ENCODE measurements around the gene TTC21A.

TTC21A gene

DNA sequence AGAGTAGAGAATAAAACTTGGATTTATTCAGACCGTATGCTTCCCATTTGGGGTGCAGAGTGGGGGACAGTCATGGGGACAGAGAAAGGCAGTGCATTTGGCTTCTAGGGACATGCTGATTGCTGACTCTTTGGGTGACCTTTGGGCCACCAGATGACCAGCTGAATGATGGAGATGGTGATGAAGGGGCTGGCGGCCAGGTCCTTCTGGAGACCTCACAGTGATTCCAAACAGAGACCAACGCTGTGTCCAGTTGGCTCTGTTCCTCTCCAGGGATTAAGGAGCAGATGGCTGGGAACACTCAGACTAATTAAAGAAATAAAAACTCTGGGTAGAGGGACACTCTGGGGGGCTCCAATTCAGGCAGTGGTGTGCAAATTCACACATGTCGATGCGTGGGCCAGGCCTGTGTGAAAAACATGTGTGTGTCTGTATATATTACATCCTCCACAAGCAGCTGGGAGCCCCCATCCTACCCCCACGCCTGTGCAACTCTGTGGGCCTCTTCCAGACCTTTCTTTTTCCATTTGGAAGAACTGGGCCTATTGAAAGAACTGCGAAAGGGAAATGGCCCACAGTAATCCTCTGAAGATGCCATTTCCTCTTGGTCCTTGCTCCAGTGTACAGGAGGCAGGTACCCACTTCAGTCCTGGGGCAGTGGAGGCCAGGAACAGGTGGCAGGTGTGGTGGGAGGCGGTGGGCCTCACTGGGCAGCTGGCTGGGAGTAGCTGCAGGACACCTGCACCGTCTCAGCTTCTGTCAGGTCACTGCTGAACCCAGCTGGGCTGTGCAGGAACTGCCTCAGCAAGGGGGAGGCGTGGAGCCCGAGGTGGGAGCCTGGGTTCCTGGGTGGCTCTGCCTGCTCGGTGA is 76.0 kb downstream of the TTC21A start:
- TF ChIP-seq, protein P1, sequence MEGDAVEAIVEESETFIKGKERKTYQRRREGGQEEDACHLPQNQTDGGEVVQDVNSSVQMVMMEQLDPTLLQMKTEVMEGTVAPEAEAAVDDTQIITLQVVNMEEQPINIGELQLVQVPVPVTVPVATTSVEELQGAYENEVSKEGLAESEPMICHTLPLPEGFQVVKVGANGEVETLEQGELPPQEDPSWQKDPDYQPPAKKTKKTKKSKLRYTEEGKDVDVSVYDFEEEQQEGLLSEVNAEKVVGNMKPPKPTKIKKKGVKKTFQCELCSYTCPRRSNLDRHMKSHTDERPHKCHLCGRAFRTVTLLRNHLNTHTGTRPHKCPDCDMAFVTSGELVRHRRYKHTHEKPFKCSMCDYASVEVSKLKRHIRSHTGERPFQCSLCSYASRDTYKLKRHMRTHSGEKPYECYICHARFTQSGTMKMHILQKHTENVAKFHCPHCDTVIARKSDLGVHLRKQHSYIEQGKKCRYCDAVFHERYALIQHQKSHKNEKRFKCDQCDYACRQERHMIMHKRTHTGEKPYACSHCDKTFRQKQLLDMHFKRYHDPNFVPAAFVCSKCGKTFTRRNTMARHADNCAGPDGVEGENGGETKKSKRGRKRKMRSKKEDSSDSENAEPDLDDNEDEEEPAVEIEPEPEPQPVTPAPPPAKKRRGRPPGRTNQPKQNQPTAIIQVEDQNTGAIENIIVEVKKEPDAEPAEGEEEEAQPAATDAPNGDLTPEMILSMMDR (IDR thresholded peaks at IDR 0.05; ENCODE audit: low read depth, low read length): no peak
- in situ Hi-C loops (cut with HindIII; ENCODE audit: low sequenced_read_pairs): no loop called here
- H3K4me3 ChIP-seq (ENCODE audit: low read depth, low read length): no peak overlapping the region
- no peak for DNase-seq (ENCODE audit: low read depth, low spot score)

DNA sequence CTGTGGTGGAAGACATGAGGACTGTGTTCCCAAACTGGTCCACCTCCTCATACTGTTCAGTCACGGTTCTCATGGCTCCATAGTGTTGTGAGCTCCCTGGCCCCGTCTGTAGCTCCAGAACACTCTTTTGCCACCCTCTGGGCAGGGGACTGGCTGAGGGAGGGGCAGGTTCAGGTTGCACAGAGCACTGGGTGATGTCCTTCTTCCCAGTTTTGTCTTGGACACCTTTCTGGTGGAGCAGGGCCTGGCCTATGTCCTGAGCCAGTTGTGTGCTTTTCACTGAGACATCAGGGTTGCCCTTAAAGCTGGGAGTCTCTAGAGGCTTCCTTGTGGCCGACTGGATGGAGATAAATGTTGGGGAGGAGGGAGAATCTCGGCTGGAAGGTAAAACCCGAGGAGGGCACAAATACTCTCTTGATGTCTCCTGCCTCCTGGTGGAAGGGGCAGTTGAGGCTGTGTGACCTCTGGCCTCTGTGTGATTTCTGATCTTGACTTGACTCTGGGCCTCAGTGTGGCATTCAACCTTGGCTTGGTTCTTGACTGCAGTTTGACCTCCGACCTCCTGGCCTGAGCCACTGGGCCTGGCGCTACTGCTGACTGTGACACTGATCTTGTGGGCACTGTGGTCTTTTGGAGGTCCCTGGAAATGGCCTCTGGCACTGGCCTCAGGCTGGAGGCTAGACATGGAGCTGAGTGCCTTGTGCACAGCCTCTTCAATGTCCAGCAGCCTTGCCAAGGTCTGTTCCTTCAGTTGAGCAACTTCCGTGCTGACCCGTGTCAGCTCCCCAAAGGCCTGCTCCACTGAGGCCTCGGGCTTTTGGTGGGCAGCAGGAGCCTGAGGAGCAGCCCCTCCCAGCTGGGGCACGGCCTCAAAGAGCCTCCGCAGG is 76.8 kb downstream of the TTC21A start:
- in situ Hi-C loops (cut with HindIII; ENCODE audit: low sequenced_read_pairs): no loop called here
- no peak overlapping the region for H3K4me3 ChIP-seq (ENCODE audit: low read depth, low read length)
- DNase-seq (ENCODE audit: low read depth, low spot score): no peak
- TF ChIP-seq, protein P1 (IDR thresholded peaks at IDR 0.05; ENCODE audit: low read depth, low read length): no peak

DNA sequence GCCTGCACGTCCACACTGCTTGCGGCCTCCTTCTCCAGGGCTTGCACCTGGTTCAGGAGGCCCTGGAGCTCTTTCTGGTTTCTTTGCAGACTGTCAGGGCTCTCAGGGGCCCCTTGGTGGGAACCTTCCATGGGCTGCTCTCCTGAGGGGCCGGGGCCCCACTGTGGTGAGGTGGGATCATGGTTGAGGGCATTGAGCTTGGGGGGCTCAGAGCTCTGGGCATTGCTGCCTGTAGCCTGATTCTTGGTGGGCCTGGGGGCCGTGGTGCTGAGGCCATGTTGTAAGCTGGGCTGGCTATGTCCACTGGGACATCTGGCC is 77.4 kb downstream of the TTC21A start:
- in situ Hi-C loops (cut with HindIII; ENCODE audit: low sequenced_read_pairs): no loop called here
- TF ChIP-seq, protein P1 (IDR thresholded peaks at IDR 0.05; ENCODE audit: low read depth, low read length): no peak
- no peak overlapping the region for H3K4me3 ChIP-seq (ENCODE audit: low read depth, low read length)
- DNase-seq (ENCODE audit: low read depth, low spot score): no peak

DNA sequence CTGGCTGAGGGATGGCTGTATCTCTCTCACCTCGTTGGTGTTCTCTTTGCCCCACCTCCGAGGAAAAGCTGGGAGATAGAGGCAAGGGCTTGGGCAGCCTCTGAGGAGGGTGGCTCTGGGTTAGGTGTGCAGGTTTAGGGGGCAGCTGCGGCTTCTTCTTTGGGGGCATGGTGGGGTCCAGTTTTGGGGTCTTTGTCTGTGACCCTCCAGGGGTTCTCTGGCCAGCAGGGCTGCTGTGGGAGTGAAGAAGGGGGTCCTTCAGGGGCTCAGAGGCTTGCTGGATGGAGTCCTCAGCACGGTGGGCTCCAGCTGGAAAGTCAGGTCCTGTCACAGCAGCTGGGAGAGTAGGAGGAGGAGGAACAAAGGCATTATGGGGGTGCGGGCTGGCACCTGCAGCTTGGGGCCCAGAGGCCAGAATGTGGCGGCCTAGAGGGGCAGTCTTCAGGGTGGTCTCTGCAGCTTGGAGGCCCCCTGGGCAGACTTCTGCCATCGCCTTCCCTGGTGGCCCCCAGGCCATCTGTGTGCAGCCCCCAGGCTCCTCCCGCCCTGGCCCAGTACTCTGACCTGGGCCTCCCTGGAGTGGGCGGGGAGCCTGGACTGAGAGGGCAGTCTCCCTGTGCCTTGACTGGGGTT is 78.0 kb downstream of the TTC21A start:
- H3K4me3 ChIP-seq (ENCODE audit: low read depth, low read length): no peak overlapping the region
- in situ Hi-C loops (cut with HindIII; ENCODE audit: low sequenced_read_pairs): no loop called here
- no peak for DNase-seq (ENCODE audit: low read depth, low spot score)
- TF ChIP-seq, protein P1 (IDR thresholded peaks at IDR 0.05; ENCODE audit: low read depth, low read length): no peak

DNA sequence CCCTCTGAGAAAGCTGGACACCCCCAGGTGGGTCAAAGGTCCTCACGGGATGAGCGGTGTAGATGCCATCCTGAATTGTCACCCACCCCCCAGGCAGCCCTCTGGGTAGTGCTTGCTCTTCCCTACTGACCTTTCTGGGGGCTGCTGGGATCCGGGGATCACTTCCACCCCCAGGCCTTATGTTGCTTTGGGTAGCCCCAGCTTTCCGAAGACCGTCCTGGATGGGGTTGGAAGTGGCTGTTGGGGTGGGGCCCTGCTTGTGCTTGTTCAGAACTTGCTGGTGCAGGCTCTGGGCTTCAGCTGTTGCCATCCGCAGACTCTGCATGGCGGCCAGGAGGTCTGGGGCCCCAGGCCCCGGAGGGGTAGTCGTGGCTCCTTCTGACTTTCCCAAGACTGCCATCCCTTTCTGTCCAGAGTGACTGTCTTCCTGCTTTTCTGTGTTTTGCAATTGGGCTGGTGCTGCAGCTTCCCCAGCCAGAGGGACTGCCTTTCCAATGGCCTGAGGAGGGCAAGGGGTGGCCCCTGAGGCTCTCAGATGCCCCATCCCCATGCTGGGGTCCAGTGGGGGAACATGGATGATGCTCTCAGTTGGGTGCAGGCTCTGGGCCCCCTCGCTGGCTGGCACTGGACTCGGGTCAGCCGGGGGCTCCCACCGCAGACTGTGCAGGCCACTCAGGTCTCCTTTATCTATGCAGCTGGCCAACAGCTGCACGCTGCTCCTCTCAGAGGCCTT is 78.6 kb downstream of the TTC21A start:
- TF ChIP-seq, protein P1 (IDR thresholded peaks at IDR 0.05; ENCODE audit: low read depth, low read length): no peak
- H3K4me3 ChIP-seq (ENCODE audit: low read depth, low read length): no peak overlapping the region

DNA sequence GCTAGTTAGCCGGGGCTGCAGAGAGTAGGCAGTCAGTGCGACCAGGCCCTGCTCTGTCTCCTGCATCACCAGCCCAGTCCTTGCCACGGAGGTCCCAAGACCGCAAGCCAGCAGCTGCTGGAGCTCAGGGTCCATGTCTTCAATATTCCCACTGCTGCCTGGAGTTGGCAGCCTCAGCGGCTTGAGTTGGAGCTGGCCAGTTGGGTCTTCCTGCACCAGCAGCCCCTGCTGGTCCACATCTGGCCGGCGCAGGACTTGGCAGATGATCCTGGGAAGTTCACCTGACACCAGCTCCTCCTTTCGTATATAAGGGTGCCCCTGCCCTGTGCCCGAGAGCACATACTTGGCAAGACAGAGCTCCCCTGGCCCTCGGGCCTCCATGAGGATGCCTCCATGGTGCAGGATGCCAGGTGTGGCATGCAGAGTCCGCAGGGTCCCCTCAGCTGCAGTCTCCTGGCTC is 79.2 kb downstream of the TTC21A start:
- no peak overlapping the region for H3K4me3 ChIP-seq (ENCODE audit: low read depth, low read length)
- TF ChIP-seq, protein P1 (IDR thresholded peaks at IDR 0.05; ENCODE audit: low read depth, low read length): no peak
- no peak for DNase-seq (ENCODE audit: low read depth, low spot score)
- in situ Hi-C loops (cut with HindIII; ENCODE audit: low sequenced_read_pairs): no loop called here

More for the DNA sequence above, 78.6 kb downstream of the TTC21A start:
- in situ Hi-C loops (cut with HindIII; ENCODE audit: low sequenced_read_pairs): no loop called here
- DNase-seq (ENCODE audit: low read depth, low spot score): no peak
